Breast epithelium (tissue), 3 donors: ENCODE results near the gene OTOS.

Source experiments
- CTCF ChIP-seq, 3 donors: fragments of 450-650 bp; IDR thresholded peaks; one replicate each; pipeline ENCODE4 v1.5.1; 2016 to 2017; ENCODE audit warnings: antibody characterized with exemption in 3 of 3, mild to moderate bottlenecking in 3 of 3, moderate library complexity in 3 of 3
- POLR2A ChIP-seq: fragments of 450-650 bp; IDR thresholded peaks from one replicate; pipeline ENCODE4 v1.6.1; 2016; ENCODE audit warnings: antibody characterized with exemption, mild to moderate bottlenecking, moderate library complexity
- POLR2AphosphoS5 ChIP-seq, 3 donors: sonication (generic); formaldehyde crosslinking; IDR thresholded peaks; one replicate each; pipeline ENCODE4 v1.6.1; 2017; ENCODE audit warnings: antibody characterized with exemption in 3 of 3

GRCh38 chr2:240127191-240127750 is 13.2 kb downstream of the OTOS start:
- TF ChIP-seq CTCF (IDR thresholded peaks at IDR 0.05) = no peak
- TF ChIP-seq POLR2AphosphoS5 (IDR thresholded peaks at IDR 0.05) = no peak
- TF ChIP-seq POLR2A = no peak
